GM12892 (cell line): ENCODE measurements around the gene PROSER3.

Source experiments
- POLR2AphosphoS5 ChIP-seq: IDR thresholded peaks from 2 replicates; pipeline ENCODE4 v1.6.1; 2011; ENCODE audit warnings: low read depth, low read length, control low read depth
- TAF1 ChIP-seq: IDR thresholded peaks from 2 replicates; pipeline ENCODE4 v1.6.1; 2011; ENCODE audit warnings: low read depth, mild to moderate bottlenecking, control low read depth, low read length, borderline replicate concordance

- TF ChIP-seq TAF1, result no peak
- no peak for TF ChIP-seq POLR2AphosphoS5
Measured at GRCh38 chr19:35776102-35776788, 18.3 kb downstream of the PROSER3 start.
